Trophoblast cell (in vitro differentiated cells and primary cell): ENCODE results near the gene RABEPK.
A peak's percentile ranks its signal among the peaks of the same experiment; 100 is the strongest.
"Not testable (repeated sequence)": the region's sequence is repeated elsewhere in the genome, so short reads cannot be mapped to it uniquely, and the experiment has no call there.

Source experiments
- DNase-seq, 2 donors: peaks; one replicate each; pipeline ENCODE4 v3.0.0-alpha.2; 2016
- H2AFZ ChIP-seq: 2 replicates; pipeline ENCODE4 v1.6.1; 2013; ENCODE audit warnings: low read length, moderate library complexity, mild to moderate bottlenecking; ENCODE audit not compliant: insufficient read depth, poor library complexity
- H2AK5ac ChIP-seq: 2 replicates; pipeline ENCODE4 v1.6.1; 2013; ENCODE audit warnings: mild to moderate bottlenecking, low read length
- H2BK120ac ChIP-seq: 2 replicates; pipeline ENCODE4 v1.6.1; 2013; ENCODE audit warnings: low read length, mild to moderate bottlenecking, moderate library complexity; ENCODE audit not compliant: insufficient read depth, poor library complexity
- H2BK12ac ChIP-seq: 2 replicates; pipeline ENCODE4 v1.6.1; 2013; ENCODE audit warnings: mild to moderate bottlenecking, low read length, moderate library complexity
- H2BK5ac ChIP-seq: 2 replicates; pipeline ENCODE4 v1.6.1; 2013; ENCODE audit warnings: low read length, low read depth, moderate library complexity, mild to moderate bottlenecking; ENCODE audit not compliant: poor library complexity
- H3K14ac ChIP-seq: 2 replicates; pipeline ENCODE4 v1.6.1; 2013; ENCODE audit warnings: mild to moderate bottlenecking, low read length
- H3K18ac ChIP-seq: 2 replicates; pipeline ENCODE4 v1.6.1; 2013; ENCODE audit warnings: mild to moderate bottlenecking, low read length
- H3K23ac ChIP-seq: 2 replicates; pipeline ENCODE4 v1.6.1; 2013; ENCODE audit warnings: low read length
- H3K27ac ChIP-seq: 2 replicates; pipeline ENCODE4 v1.5.1; 2013; ENCODE audit warnings: low read depth, mild to moderate bottlenecking, inconsistent platforms, low read length, moderate library complexity
- H3K27me3 ChIP-seq: 2 replicates; pipeline ENCODE4 v1.6.1; 2013; ENCODE audit warnings: inconsistent platforms, mild to moderate bottlenecking, low read length, moderate library complexity; ENCODE audit not compliant: insufficient read depth
- H3K36me3 ChIP-seq, 2 experiments: 1 replicate in 1 of 2; 2 replicates in 1 of 2; pipeline ENCODE4 v1.6.1; 2013; ENCODE audit warnings: low read length in 2 of 2, mild to moderate bottlenecking in 2 of 2, moderate library complexity in 1 of 2; ENCODE audit not compliant: insufficient read depth in 2 of 2, control insufficient read depth in 1 of 2
- H3K4ac ChIP-seq: 2 replicates; pipeline ENCODE4 v1.6.1; 2013; ENCODE audit warnings: low read depth, mild to moderate bottlenecking, low read length, moderate library complexity
- H3K4me1 ChIP-seq, 2 experiments: 1 replicate in 1 of 2; 2 replicates in 1 of 2; pipeline ENCODE4 v1.6.1; 2013; ENCODE audit warnings: low read length in 2 of 2, mild to moderate bottlenecking in 2 of 2, moderate library complexity in 1 of 2; ENCODE audit not compliant: insufficient read depth in 2 of 2, control insufficient read depth in 1 of 2
- H3K4me2 ChIP-seq: 2 replicates; pipeline ENCODE4 v1.6.1; 2013; ENCODE audit warnings: inconsistent platforms, mild to moderate bottlenecking, low read length, moderate library complexity
- H3K4me3 ChIP-seq: 2 replicates; pipeline ENCODE4 v1.5.1; 2013; ENCODE audit warnings: mild to moderate bottlenecking, low read depth, low read length, inconsistent platforms
- H3K79me1 ChIP-seq: one replicate; pipeline ENCODE4 v1.6.1; 2013; ENCODE audit warnings: low read length
- H3K79me2 ChIP-seq: 2 replicates; pipeline ENCODE4 v1.6.1; 2013; ENCODE audit warnings: low read length, mild to moderate bottlenecking; ENCODE audit not compliant: control insufficient read depth, insufficient read depth, poor library complexity
- H3K9ac ChIP-seq: 2 replicates; pipeline ENCODE4 v1.6.1; 2013; ENCODE audit warnings: mild to moderate bottlenecking, low read length
- H3K9me3 ChIP-seq: 2 replicates; pipeline ENCODE4 v1.6.1; 2013; ENCODE audit warnings: low read depth, mild to moderate bottlenecking, control low read depth, inconsistent platforms, low read length; ENCODE audit not compliant: insufficient read depth
- H4K12ac ChIP-seq: 2 replicates; pipeline ENCODE4 v1.6.1; 2013; ENCODE audit warnings: low read depth, mild to moderate bottlenecking, low read length, moderate library complexity
- H4K8ac ChIP-seq: 2 replicates; pipeline ENCODE4 v1.6.1; 2013; ENCODE audit warnings: low read depth, mild to moderate bottlenecking, low read length, moderate library complexity
- H4K91ac ChIP-seq: one replicate; pipeline ENCODE4 v1.6.1; 2013; ENCODE audit warnings: low read depth, mild to moderate bottlenecking, low read length, moderate library complexity
- WGBS: extraction: QIAGEN DNeasy Blood & Tissue Kit; methylation state at CpG from one replicate; pipeline ENCODE4 v1.1.7; 2013; ENCODE audit warnings: missing lambda C conversion rate; ENCODE audit not compliant: insufficient read length, insufficient coverage; ENCODE audit errors: extremely low coverage; 5-methylcytosine and 5-hydroxymethylcytosine counted together

Gene RABEPK

DNA sequence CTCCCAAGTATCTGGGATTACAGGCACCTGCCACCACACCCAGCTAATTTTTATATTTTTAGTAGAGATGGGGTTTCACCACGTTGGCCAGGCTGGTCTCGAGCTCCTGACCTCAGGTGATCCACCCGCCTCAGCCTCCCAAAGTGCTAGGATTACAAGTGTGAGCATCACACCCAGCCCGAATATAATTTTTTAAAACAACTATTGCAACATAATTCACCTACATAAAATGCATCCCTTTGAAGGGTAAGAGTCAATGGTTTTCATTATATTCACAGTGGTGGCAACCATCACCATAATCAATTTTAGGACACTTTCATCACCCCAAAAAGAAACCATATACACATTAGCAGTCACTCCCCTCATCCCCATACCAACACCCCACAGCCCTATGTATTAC lies 20.6 kb upstream of the RABEPK start:
- H3K14ac ChIP-seq, H3K18ac ChIP-seq, H3K36me3 ChIP-seq, H2BK120ac ChIP-seq, H3K27ac ChIP-seq, H2BK5ac ChIP-seq, DNase-seq, H3K4me1 ChIP-seq, H2BK12ac ChIP-seq, H3K79me2 ChIP-seq, H4K12ac ChIP-seq, H3K79me1 ChIP-seq, H4K91ac ChIP-seq, H3K9ac ChIP-seq, H3K9me3 ChIP-seq, H3K4ac ChIP-seq, H2AFZ ChIP-seq, H2AK5ac ChIP-seq, H3K23ac ChIP-seq, H3K4me3 ChIP-seq, H4K8ac ChIP-seq, H3K4me2 ChIP-seq, H3K27me3 ChIP-seq: not testable (repeated sequence)
- no CpG with 5 or more reads among the region's 4 CpGs for WGBS

DNA sequence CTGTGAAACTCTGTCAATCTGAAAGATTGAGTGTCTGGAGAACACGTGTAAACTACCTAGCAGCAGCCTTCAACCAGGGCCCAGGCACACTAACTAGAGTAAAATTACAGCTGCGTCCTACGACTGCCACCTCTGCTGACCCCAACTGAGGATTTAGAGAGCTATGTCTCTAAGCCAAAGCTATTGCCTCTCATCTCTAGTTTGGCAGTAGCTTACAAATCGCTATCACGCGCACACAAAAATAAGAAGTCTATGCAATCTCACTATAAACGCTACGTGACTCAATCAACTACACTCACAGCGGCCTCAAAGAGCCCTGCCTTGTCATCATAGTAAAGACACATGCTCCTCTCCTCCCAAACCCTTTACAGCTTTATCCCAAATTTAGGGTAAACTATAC lies 19.5 kb upstream of the RABEPK start:
- no CpG with 5 or more reads among the region's 9 CpGs for WGBS
- H3K4ac ChIP-seq: peak overlapping the region; percentile 19
- no peaks in the 10 kb centered on the region for H3K79me1 ChIP-seq
- no peak overlapping the region for H2AFZ ChIP-seq
- H3K36me3 ChIP-seq: no peaks in the 10 kb centered on the region
- H3K27ac ChIP-seq: no peak overlapping the region
- H2AK5ac ChIP-seq: no peak overlapping the region
- H3K4me2 ChIP-seq: no peak overlapping the region
- H3K23ac ChIP-seq: no peak overlapping the region
- no peak overlapping the region for H3K18ac ChIP-seq
- no peaks in the 10 kb centered on the region for H3K4me1 ChIP-seq
- H3K9me3 ChIP-seq: no peaks in the 10 kb centered on the region
- H4K91ac ChIP-seq: no peak overlapping the region
- no peak overlapping the region for H3K14ac ChIP-seq
- no peak overlapping the region for H2BK12ac ChIP-seq
- H3K4me3 ChIP-seq: no peak overlapping the region
- H3K9ac ChIP-seq: no peak overlapping the region
- no peak overlapping the region for H4K8ac ChIP-seq
- no peaks in the 10 kb centered on the region for H3K27me3 ChIP-seq
- no peak overlapping the region for H4K12ac ChIP-seq
- peaks cover 5% of the 10 kb centered on the region for H3K79me2 ChIP-seq
- no peak overlapping the region for H2BK120ac ChIP-seq
- DNase-seq: no peak
- no peak overlapping the region for H2BK5ac ChIP-seq

- H4K91ac ChIP-seq, H4K8ac ChIP-seq, DNase-seq, H3K79me2 ChIP-seq, H3K18ac ChIP-seq, H3K9me3 ChIP-seq, H2BK5ac ChIP-seq, H3K27ac ChIP-seq, H3K9ac ChIP-seq, H3K27me3 ChIP-seq, H2AFZ ChIP-seq, H3K79me1 ChIP-seq, H3K23ac ChIP-seq, H3K4me2 ChIP-seq, H2BK12ac ChIP-seq, H2AK5ac ChIP-seq, H2BK120ac ChIP-seq, H4K12ac ChIP-seq, H3K36me3 ChIP-seq, H3K4me3 ChIP-seq, H3K14ac ChIP-seq, H3K4me1 ChIP-seq: not testable (repeated sequence)
- WGBS: no CpG with 5 or more reads among the region's 4 CpGs
- H3K4ac ChIP-seq: peak overlapping the region; percentile 55
Measured at GRCh38 chr9:125181756-125182155, 18.6 kb upstream of the RABEPK start.

GRCh38 chr9:125183054-125183453 lies 17.3 kb upstream of the RABEPK start:
- no peak overlapping the region for H2BK12ac ChIP-seq
- H3K36me3 ChIP-seq: no peaks in the 10 kb centered on the region
- H3K18ac ChIP-seq: no peak overlapping the region
- no peak overlapping the region for H2AFZ ChIP-seq
- H2AK5ac ChIP-seq: no peak overlapping the region
- peaks cover 2% of the 10 kb centered on the region for H3K79me2 ChIP-seq
- no peak overlapping the region for H3K4ac ChIP-seq
- no peak overlapping the region for H3K9ac ChIP-seq
- no peaks in the 10 kb centered on the region for H3K4me1 ChIP-seq
- H4K91ac ChIP-seq: no peak overlapping the region
- no peak overlapping the region for H3K4me2 ChIP-seq
- H3K27me3 ChIP-seq: no peaks in the 10 kb centered on the region
- no peak overlapping the region for H2BK120ac ChIP-seq
- H4K8ac ChIP-seq: no peak overlapping the region
- H3K79me1 ChIP-seq: no peaks in the 10 kb centered on the region
- no peak overlapping the region for H3K27ac ChIP-seq
- no peaks in the 10 kb centered on the region for H3K9me3 ChIP-seq
- H3K4me3 ChIP-seq: no peak overlapping the region
- H4K12ac ChIP-seq: no peak overlapping the region
- H3K23ac ChIP-seq: no peak overlapping the region
- DNase-seq: peak in 1 of 2 donors; percentile 63
- H3K14ac ChIP-seq: no peak overlapping the region
- no peak overlapping the region for H2BK5ac ChIP-seq
- WGBS: no CpG with 5 or more reads among the region's 2 CpGs
